ENCODE data around the gene CD84. TPM values are rescaled to one million over a fixed set of nuclear protein-coding genes. Genes with fewer than 3 reads are reported as not detected.
"Not testable (repeated sequence)": the region's sequence is repeated elsewhere in the genome, so short reads cannot be mapped to it uniquely, and the experiment has no call there.

Gene CD84
- total RNA-seq, 1 donor from 2014 or later, result not detected

- Mint-ChIP-seq H3K27me3 (no peaks in the 10 kb centered on the region), H3K4me1 (ENCODE audit: low read depth) (no peaks in the 10 kb centered on the region), H3K4me3 (ENCODE audit: low read depth) (no peak overlapping the region), H3K36me3 (ENCODE audit: insufficient read depth) (peaks cover 1% of the 10 kb centered on the region), H3K27ac (no peak overlapping the region), H3K9me3 (ENCODE audit: low read depth) (peaks cover under 1% of the 10 kb centered on the region)
- TF ChIP-seq, protein P1, sequence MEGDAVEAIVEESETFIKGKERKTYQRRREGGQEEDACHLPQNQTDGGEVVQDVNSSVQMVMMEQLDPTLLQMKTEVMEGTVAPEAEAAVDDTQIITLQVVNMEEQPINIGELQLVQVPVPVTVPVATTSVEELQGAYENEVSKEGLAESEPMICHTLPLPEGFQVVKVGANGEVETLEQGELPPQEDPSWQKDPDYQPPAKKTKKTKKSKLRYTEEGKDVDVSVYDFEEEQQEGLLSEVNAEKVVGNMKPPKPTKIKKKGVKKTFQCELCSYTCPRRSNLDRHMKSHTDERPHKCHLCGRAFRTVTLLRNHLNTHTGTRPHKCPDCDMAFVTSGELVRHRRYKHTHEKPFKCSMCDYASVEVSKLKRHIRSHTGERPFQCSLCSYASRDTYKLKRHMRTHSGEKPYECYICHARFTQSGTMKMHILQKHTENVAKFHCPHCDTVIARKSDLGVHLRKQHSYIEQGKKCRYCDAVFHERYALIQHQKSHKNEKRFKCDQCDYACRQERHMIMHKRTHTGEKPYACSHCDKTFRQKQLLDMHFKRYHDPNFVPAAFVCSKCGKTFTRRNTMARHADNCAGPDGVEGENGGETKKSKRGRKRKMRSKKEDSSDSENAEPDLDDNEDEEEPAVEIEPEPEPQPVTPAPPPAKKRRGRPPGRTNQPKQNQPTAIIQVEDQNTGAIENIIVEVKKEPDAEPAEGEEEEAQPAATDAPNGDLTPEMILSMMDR (IDR thresholded peaks at IDR 0.05; ENCODE audit: unreplicated experiment), result peak; percentile 38
- DNase-seq (ENCODE audit: low spot score, unreplicated experiment), result no peak
These were observed 59.5 kb downstream of the CD84 start for GRCh38 chr1:160519642-160520435.

GRCh38 chr1:160517519-160517918 lies 61.8 kb downstream of the CD84 start:
- not testable (repeated sequence) for H3K36me3 Mint-ChIP-seq (ENCODE audit: insufficient read depth); DNase-seq (ENCODE audit: low spot score, unreplicated experiment); H3K4me1 Mint-ChIP-seq (ENCODE audit: low read depth); H3K27ac Mint-ChIP-seq; H3K4me3 Mint-ChIP-seq (ENCODE audit: low read depth); H3K27me3 Mint-ChIP-seq
- H3K9me3 Mint-ChIP-seq (ENCODE audit: low read depth), result peaks cover 16% of the 10 kb centered on the region

- H3K27ac Mint-ChIP-seq; H3K4me3 Mint-ChIP-seq (ENCODE audit: low read depth); H3K4me1 Mint-ChIP-seq (ENCODE audit: low read depth); DNase-seq (ENCODE audit: low spot score, unreplicated experiment); H3K27me3 Mint-ChIP-seq; H3K36me3 Mint-ChIP-seq (ENCODE audit: insufficient read depth): not testable (repeated sequence)
- peaks cover 19% of the 10 kb centered on the region for H3K9me3 Mint-ChIP-seq (ENCODE audit: low read depth)
These were observed 63.4 kb downstream of the CD84 start for GRCh38 chr1:160515908-160516307.

GRCh38 chr1:160504651-160505050 lies 74.6 kb downstream of the CD84 start:
- H3K4me1 Mint-ChIP-seq (ENCODE audit: low read depth), result peaks cover 1% of the 10 kb centered on the region

GRCh38 chr1:160503087-160503486 lies 76.2 kb downstream of the CD84 start:
- TF ChIP-seq, protein P1 (IDR thresholded peaks at IDR 0.05; ENCODE audit: unreplicated experiment), result no peak
- Mint-ChIP-seq H3K4me3 (ENCODE audit: low read depth) (no peak overlapping the region), H3K27me3 (no peaks in the 10 kb centered on the region), H3K4me1 (ENCODE audit: low read depth) (peaks cover 1% of the 10 kb centered on the region), H3K9me3 (ENCODE audit: low read depth) (peaks cover 36% of the 10 kb centered on the region), H3K27ac (no peak overlapping the region), H3K36me3 (ENCODE audit: insufficient read depth) (peaks cover 1% of the 10 kb centered on the region)
- DNase-seq (ENCODE audit: low spot score, unreplicated experiment), result no peak

More at GRCh38 chr1:160504651-160505050, 74.6 kb downstream of the CD84 start:
- Mint-ChIP-seq H3K27me3 (no peaks in the 10 kb centered on the region), H3K9me3 (ENCODE audit: low read depth) (peaks cover 29% of the 10 kb centered on the region), H3K36me3 (ENCODE audit: insufficient read depth) (no peaks in the 10 kb centered on the region), H3K4me3 (ENCODE audit: low read depth) (no peak overlapping the region), H3K27ac (no peak overlapping the region)
- TF ChIP-seq, protein P1 (IDR thresholded peaks at IDR 0.05; ENCODE audit: unreplicated experiment), result no peak
- DNase-seq (ENCODE audit: low spot score, unreplicated experiment), result no peak

- H3K27ac Mint-ChIP-seq, result no peak overlapping the region
- no peak overlapping the region for H3K4me3 Mint-ChIP-seq (ENCODE audit: low read depth)
- TF ChIP-seq, protein P1 (IDR thresholded peaks at IDR 0.05; ENCODE audit: unreplicated experiment), result no peak
- H3K9me3 Mint-ChIP-seq (ENCODE audit: low read depth), result peaks cover 14% of the 10 kb centered on the region
- no peaks in the 10 kb centered on the region for H3K27me3 Mint-ChIP-seq
- peaks cover 1% of the 10 kb centered on the region for H3K36me3 Mint-ChIP-seq (ENCODE audit: insufficient read depth)
- DNase-seq (ENCODE audit: low spot score, unreplicated experiment), result no peak
- H3K4me1 Mint-ChIP-seq (ENCODE audit: low read depth), result peaks cover 1% of the 10 kb centered on the region
These were observed 78.8 kb downstream of the CD84 start for GRCh38 chr1:160500321-160500990.

Measured in progenitor cell of endocrine pancreas (in vitro differentiated cells).